GM21737 (cell line): Measurements from ENCODE around the gene ZNF821.
A peak's percentile ranks its signal among the peaks of the same experiment; 100 is the strongest.
"Not testable (repeated sequence)": the region's sequence is repeated elsewhere in the genome, so short reads cannot be mapped to it uniquely, and the experiment has no call there.

Experiments
- ATAC-seq: cut with Tn5 transposase; IDR thresholded peaks from one replicate; pipeline ENCODE4 v1.9.1; 2021; ENCODE audit warnings: mild to moderate bottlenecking, moderate library complexity; ENCODE audit not compliant: unreplicated experiment

Gene ZNF821

GRCh38 chr16:71863995-71864394 is 20.0 kb downstream of the ZNF821 start:
- no peak for ATAC-seq

GRCh38 chr16:71859762-71860521 is 24.0 kb downstream of the ZNF821 start:
- ATAC-seq = no peak

GRCh38 chr16:71855937-71856662 is 27.9 kb downstream of the ZNF821 start:
- no peak for ATAC-seq

GRCh38 chr16:71854369-71854948 is 29.5 kb downstream of the ZNF821 start:
- ATAC-seq = no peak

GRCh38 chr16:71853413-71853812 is 30.6 kb downstream of the ZNF821 start:
- peak; percentile 48 for ATAC-seq

- ATAC-seq = no peak
Observed at GRCh38 chr16:71852561-71852960, 31.4 kb downstream of the ZNF821 start.

GRCh38 chr16:71852158-71852557 is 31.8 kb downstream of the ZNF821 start:
- no peak for ATAC-seq

- no peak for ATAC-seq
Observed at GRCh38 chr16:71851746-71852145, 32.2 kb downstream of the ZNF821 start.

- ATAC-seq = no peak
Observed at GRCh38 chr16:71848622-71849021, 35.4 kb downstream of the ZNF821 start.

GRCh38 chr16:71847096-71847495 is 36.9 kb downstream of the ZNF821 start:
- ATAC-seq = no peak

GRCh38 chr16:71846431-71846830 is 37.6 kb downstream of the ZNF821 start:
- ATAC-seq = no peak

- peak; percentile 61 for ATAC-seq
Observed at GRCh38 chr16:71845639-71846430, 38.1 kb downstream of the ZNF821 start, which contains the start of gene ATXN1L. Gene ATXN1L, plus strand, starts transcription at chr16:71845976. Its CDS starts 3,765 bp downstream, at chr16:71849741.

- no peak for ATAC-seq
Observed at GRCh38 chr16:71843572-71843971, 40.4 kb downstream of the ZNF821 start.

- ATAC-seq = no peak
Observed at GRCh38 chr16:71840052-71840451, 43.9 kb downstream of the ZNF821 start.

GRCh38 chr16:71837150-71837549 is 46.8 kb downstream of the ZNF821 start:
- no peak for ATAC-seq

GRCh38 chr16:71834291-71834690 is 49.7 kb downstream of the ZNF821 start:
- ATAC-seq = no peak

- not testable (repeated sequence) for ATAC-seq
Observed at GRCh38 chr16:71832112-71832511, 51.9 kb downstream of the ZNF821 start.

- not testable (repeated sequence) for ATAC-seq
Observed at GRCh38 chr16:71831698-71832097, 52.3 kb downstream of the ZNF821 start.

- ATAC-seq = no peak
Observed at GRCh38 chr16:71830359-71830758, 53.6 kb downstream of the ZNF821 start.

GRCh38 chr16:71826533-71827017 is 57.4 kb downstream of the ZNF821 start:
- ATAC-seq = no peak

GRCh38 chr16:71817155-71817500 is 66.9 kb downstream of the ZNF821 start:
- ATAC-seq = not testable (repeated sequence)
